ENCODE data around the gene STAT3.

DNA sequence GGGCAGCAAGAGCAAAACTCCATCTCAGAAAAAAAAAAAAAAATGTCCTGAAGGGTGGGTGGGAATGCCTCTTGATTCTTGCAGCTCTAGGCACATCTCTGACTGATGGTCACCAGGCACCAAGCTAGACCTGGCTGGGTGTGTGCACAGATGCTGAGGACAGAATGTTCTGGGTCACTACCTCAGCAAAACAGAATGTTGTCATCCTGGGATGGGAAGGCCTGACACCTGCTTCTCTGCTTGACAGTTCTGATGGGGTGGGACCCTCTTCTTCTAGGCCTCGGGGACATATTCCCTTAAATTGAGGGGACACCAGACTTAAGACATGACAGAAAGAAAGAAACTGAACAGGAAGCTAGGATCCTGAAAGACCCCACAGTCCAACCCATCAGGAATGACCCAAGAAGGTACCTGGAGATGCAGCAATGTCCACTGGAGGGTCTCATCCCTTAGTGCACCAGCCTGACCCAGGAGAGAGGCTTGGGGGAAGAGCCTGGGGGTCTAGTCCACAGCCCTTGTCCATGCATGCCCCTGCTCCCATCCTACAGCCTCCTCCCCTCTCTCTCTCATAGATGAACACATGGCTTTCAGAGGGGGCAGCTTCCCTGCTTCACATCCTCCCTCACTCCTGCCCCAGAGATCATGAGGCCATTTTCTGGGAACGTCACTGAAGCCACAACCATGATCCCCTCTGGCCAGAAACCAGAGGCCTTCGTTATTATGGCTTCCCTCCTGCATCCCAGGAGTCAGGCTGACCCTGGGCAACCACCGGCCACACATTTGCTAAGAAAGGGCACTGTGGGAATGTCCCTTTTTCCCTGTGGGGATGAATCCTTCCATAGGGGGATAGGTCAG is 108.2 kb downstream of the STAT3 start:
- TF ChIP-seq CTCF (IDR thresholded peaks at IDR 0.05) (no peak), EZH2 (IDR thresholded peaks at IDR 0.05; ENCODE audit: borderline replicate concordance, insufficient read depth, low read depth, low read length, poor library complexity, severe bottlenecking) (no peak)

Measured in B cell (primary cell).